Measurements from ENCODE around the gene AMY1A.
"Not testable (repeated sequence)": the region's sequence is repeated elsewhere in the genome, so short reads cannot be mapped to it uniquely, and the experiment has no call there.

DNA sequence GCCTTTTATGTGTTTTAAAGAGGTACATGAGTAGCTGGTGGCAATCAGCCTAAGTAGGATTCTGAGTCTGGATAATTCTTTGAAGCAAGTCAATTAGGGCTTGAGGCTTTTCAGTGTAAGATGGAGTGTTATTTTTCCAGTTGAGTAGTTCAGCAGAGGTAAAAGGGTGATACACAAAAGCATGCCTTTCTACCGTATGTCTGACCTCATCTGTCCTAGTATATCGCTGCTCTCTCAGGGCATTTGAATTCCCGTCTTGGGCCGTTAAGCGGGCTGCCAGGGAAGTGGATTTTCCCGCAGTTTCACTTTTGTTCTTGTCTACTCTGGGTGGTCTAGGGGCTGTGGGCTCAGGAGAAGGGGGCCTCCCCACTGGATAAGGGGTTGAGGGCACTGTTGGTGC is 1.4 kb upstream of the AMY1A start:
- TF ChIP-seq POLR2AphosphoS5 (IDR thresholded peaks at IDR 0.05; ENCODE audit: borderline replicate concordance, low read depth, low read length); EZH2 (IDR thresholded peaks at IDR 0.05): not testable (repeated sequence)

Data from SK-N-MC (cell line).